HepG2 (cell line): ENCODE data around the gene GATA1. TPM values are rescaled to one million over a fixed set of nuclear protein-coding genes. Genes with fewer than 3 reads are reported as not detected.
A peak's percentile ranks its signal among the peaks of the same experiment; 100 is the strongest.

ENCODE experiments used
- ARNT2 ChIP-seq: sonication (generic); formaldehyde crosslinking; IDR thresholded peaks from 2 replicates; pipeline ENCODE4 v1.8.0; 2022; ENCODE audit warnings: mild to moderate bottlenecking, low read depth, missing genetic modification reagents, moderate library complexity
- BORCS8-MEF2B ChIP-seq: sonication (generic); formaldehyde crosslinking; IDR thresholded peaks from 2 replicates; pipeline ENCODE4 v1.8.0; 2022; ENCODE audit warnings: mild to moderate bottlenecking, missing genetic modification reagents
- FUBP1 ChIP-seq: sonication (generic); formaldehyde crosslinking; IDR thresholded peaks from 2 replicates; pipeline ENCODE4 v1.5.1; 2020; ENCODE audit warnings: missing genetic modification reagents, mild to moderate bottlenecking, borderline replicate concordance
- GATAD1 ChIP-seq: IDR thresholded peaks from 2 replicates; pipeline ENCODE4 v1.6.1; 2016; ENCODE audit warnings: missing genetic modification reagents, missing compliant biosample characterization
- JUND ChIP-seq: sonication (generic); formaldehyde crosslinking; IDR thresholded peaks from 2 replicates; pipeline ENCODE4 v1.8.0; 2022; ENCODE audit warnings: mild to moderate bottlenecking, missing genetic modification reagents
- KLF6 ChIP-seq: IDR thresholded peaks from 2 replicates; pipeline ENCODE4 v1.8.0; 2016; ENCODE audit warnings: missing biosample characterization, missing genetic modification reagents
- NFYC ChIP-seq: IDR thresholded peaks from 2 replicates; pipeline ENCODE4 v1.6.1; 2016; ENCODE audit warnings: missing genetic modification reagents, missing compliant biosample characterization
- PAWR ChIP-seq: sonication (generic); formaldehyde crosslinking; IDR thresholded peaks from 2 replicates; pipeline ENCODE4 v1.4.0; 2020; ENCODE audit warnings: missing genetic modification reagents, mild to moderate bottlenecking, borderline replicate concordance
- REL ChIP-seq: sonication (generic); formaldehyde crosslinking; conservative IDR thresholded peaks from 2 replicates; pipeline ENCODE4 v1.8.0; 2022; ENCODE audit warnings: mild to moderate bottlenecking, missing genetic modification reagents, moderate library complexity
- THYN1 ChIP-seq: sonication (generic); formaldehyde crosslinking; IDR thresholded peaks from 2 replicates; pipeline ENCODE4 v1.8.1; 2023; ENCODE audit warnings: low read depth, mild to moderate bottlenecking, moderate library complexity, missing genetic modification reagents, borderline replicate concordance
- ZBTB43 ChIP-seq: sonication (generic); formaldehyde crosslinking; conservative IDR thresholded peaks from 2 replicates; pipeline ENCODE4 v1.4.0; 2020; ENCODE audit warnings: missing genetic modification reagents
- ZFP91 ChIP-seq: sonication (generic); formaldehyde crosslinking; IDR thresholded peaks from 2 replicates; pipeline ENCODE4 v1.9.0; 2022; ENCODE audit warnings: missing genetic modification reagents, mild to moderate bottlenecking, borderline replicate concordance
- ZNF101 ChIP-seq: sonication (generic); formaldehyde crosslinking; IDR thresholded peaks from 2 replicates; pipeline ENCODE4 v1.4.0; 2020; ENCODE audit warnings: mild to moderate bottlenecking, low read depth, missing genetic modification reagents, borderline replicate concordance
- ZNF577 ChIP-seq: sonication (generic); formaldehyde crosslinking; IDR thresholded peaks from 2 replicates; pipeline ENCODE4 v1.4.0; 2020; ENCODE audit warnings: mild to moderate bottlenecking, low read depth, missing genetic modification reagents, borderline replicate concordance
- ZNF674 ChIP-seq: sonication (generic); formaldehyde crosslinking; IDR thresholded peaks from 2 replicates; pipeline ENCODE4 v1.5.0; 2020; ENCODE audit warnings: low read depth, mild to moderate bottlenecking, missing genetic modification reagents
- polyA plus RNA-seq, 8 experiments: library from polyadenylated mRNA; depleted of rRNA in 3 of 8; stranded (reverse) in 7 of 8; unstranded in 1 of 8; fragments of >200 nt; fragmentation: Illumina TruSeq in 4 of 8; extraction: Trizol in 4 of 8; gene quantifications; 2 replicates each; pipeline versions ENCODE4 v1.2.1 to v1.2.3, GENCODE V29; 2011 to 2016; ENCODE audit warnings: low read depth in 4 of 8, missing spikeins in 1 of 8, mixed read lengths in 1 of 8; ENCODE audit not compliant: insufficient read depth in 1 of 8
- total RNA-seq, 5 experiments: library from RNA; depleted of rRNA; stranded (reverse); fragments of >200 nt; fragmentation: Illumina TruSeq; extraction: Trizol; gene quantifications; 2 replicates each; pipeline ENCODE4 v1.2.3, GENCODE V29; 2016; ENCODE audit warnings: low read depth in 1 of 5
- TF ChIP-seq, protein P1 (sequence below): sonication (generic); formaldehyde crosslinking; IDR thresholded peaks from 2 replicates; pipeline ENCODE4 v1.5.0; 2020; ENCODE audit warnings: mild to moderate bottlenecking, missing genetic modification reagents, borderline replicate concordance
- TF ChIP-seq, protein P2 (sequence below): sonication (generic); formaldehyde crosslinking; IDR thresholded peaks from 2 replicates; pipeline ENCODE4 v1.8.0; 2022; ENCODE audit warnings: mild to moderate bottlenecking, missing genetic modification reagents

The GATA1 gene
- total and polyA plus RNA-seq, 2 of the 13 experiments (the other 11 are each of a cell fraction or from before 2014, with no cell fraction given): 0.13 TPM; not detected in 1

DNA sequence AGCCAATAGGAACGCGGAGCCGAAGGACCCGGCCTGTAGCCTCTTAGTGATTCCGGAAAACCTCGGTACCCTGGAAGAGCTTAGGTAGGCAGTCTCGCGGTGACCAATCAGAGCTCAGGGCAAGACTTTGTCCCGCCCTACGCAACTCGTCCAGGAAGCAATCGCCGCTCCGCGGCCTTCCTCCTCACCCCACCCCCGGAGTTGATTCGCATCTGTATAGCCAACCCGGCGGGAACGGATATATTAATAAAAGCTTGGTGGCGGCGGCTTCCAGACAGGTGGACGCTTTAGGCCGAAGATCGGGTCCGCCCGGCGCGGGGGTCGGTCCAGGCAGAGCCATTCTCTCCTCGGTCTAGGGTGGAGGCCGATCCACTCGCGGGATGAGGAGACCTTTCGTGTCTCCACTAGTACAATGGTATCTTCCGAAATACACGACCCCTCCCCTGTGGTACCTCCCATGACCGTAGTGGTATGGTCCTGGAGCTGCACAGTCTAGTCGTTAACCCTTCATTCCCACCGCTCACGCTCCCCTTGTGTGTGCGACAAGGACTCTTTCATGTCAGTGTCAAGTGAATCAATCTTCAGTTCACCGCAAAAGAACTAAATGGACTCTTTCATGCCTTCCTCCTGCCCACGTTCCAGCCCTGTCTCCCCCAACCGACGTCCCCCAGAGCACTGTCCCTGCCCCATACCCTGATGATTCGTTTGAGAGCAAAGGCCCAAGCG lies 49.0 kb upstream of the GATA1 start (continued):
- TF ChIP-seq FUBP1 (CRISPR knock-in tag) (no peak), ZNF101 (CRISPR knock-in tag) (no peak), ZFP91 (peak; percentile 42; the same call in 1 of the 2 replicates), ZNF674 (CRISPR knock-in tag) (no peak), ZNF577 (CRISPR knock-in tag) (no peak), REL (CRISPR knock-in tag) (no peak), KLF6 (CRISPR knock-in tag) (no peak), NFYC (peak; percentile 91), PAWR (CRISPR knock-in tag) (no peak), ZBTB43 (CRISPR knock-in tag) (no peak), GATAD1 (CRISPR knock-in tag) (peak; percentile 54), THYN1 (CRISPR knock-in tag) (no peak), JUND (no peak), ARNT2 (CRISPR knock-in tag) (no peak), BORCS8-MEF2B (CRISPR knock-in tag) (peak; percentile 62)
- TF ChIP-seq, protein P1, sequence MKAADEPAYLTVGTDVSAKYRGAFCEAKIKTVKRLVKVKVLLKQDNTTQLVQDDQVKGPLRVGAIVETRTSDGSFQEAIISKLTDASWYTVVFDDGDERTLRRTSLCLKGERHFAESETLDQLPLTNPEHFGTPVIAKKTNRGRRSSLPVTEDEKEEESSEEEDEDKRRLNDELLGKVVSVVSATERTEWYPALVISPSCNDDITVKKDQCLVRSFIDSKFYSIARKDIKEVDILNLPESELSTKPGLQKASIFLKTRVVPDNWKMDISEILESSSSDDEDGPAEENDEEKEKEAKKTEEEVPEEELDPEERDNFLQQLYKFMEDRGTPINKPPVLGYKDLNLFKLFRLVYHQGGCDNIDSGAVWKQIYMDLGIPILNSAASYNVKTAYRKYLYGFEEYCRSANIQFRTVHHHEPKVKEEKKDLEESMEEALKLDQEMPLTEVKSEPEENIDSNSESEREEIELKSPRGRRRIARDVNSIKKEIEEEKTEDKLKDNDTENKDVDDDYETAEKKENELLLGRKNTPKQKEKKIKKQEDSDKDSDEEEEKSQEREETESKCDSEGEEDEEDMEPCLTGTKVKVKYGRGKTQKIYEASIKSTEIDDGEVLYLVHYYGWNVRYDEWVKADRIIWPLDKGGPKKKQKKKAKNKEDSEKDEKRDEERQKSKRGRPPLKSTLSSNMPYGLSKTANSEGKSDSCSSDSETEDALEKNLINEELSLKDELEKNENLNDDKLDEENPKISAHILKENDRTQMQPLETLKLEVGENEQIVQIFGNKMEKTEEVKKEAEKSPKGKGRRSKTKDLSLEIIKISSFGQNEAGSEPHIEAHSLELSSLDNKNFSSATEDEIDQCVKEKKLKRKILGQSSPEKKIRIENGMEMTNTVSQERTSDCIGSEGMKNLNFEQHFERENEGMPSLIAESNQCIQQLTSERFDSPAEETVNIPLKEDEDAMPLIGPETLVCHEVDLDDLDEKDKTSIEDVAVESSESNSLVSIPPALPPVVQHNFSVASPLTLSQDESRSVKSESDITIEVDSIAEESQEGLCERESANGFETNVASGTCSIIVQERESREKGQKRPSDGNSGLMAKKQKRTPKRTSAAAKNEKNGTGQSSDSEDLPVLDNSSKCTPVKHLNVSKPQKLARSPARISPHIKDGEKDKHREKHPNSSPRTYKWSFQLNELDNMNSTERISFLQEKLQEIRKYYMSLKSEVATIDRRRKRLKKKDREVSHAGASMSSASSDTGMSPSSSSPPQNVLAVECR (CRISPR knock-in tag): peak; percentile 46; the same call in 1 of the 2 replicates
- TF ChIP-seq, protein P2, sequence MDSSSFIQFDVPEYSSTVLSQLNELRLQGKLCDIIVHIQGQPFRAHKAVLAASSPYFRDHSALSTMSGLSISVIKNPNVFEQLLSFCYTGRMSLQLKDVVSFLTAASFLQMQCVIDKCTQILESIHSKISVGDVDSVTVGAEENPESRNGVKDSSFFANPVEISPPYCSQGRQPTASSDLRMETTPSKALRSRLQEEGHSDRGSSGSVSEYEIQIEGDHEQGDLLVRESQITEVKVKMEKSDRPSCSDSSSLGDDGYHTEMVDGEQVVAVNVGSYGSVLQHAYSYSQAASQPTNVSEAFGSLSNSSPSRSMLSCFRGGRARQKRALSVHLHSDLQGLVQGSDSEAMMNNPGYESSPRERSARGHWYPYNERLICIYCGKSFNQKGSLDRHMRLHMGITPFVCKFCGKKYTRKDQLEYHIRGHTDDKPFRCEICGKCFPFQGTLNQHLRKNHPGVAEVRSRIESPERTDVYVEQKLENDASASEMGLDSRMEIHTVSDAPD (CRISPR knock-in tag): no peak
